Astrocyte (in vitro differentiated cells and primary cell): ENCODE results near the gene FAM181B. TPM values are rescaled to one million over a fixed set of nuclear protein-coding genes. Genes with fewer than 3 reads are reported as not detected.

ENCODE experiments used
- DNase-seq: peaks from one replicate; pipeline ENCODE4 v3.0.0-alpha.2; 2010; ENCODE audit warnings: low read depth
- FAIRE-seq: peaks from 2 replicates; lab custom pipeline; 2011; peaks lifted over from hg19 to GRCh38; lab: Jason Lieb, UNC
- H2AFZ ChIP-seq: 2 replicates; pipeline ENCODE4 v1.6.0; 2012; ENCODE audit warnings: low read depth, low read length, inconsistent platforms
- H3K27ac ChIP-seq: 2 replicates; pipeline ENCODE4 v1.5.1; 2011; ENCODE audit warnings: low read depth, low read length, inconsistent platforms
- H3K27me3 ChIP-seq: 2 replicates; pipeline ENCODE4 v1.6.0; 2011; ENCODE audit warnings: low read length, inconsistent platforms; ENCODE audit not compliant: insufficient read depth
- H3K36me3 ChIP-seq: 2 replicates; pipeline ENCODE4 v1.5.1; 2011; ENCODE audit warnings: low read length, inconsistent platforms; ENCODE audit not compliant: insufficient read depth
- H3K4me1 ChIP-seq: 2 replicates; pipeline ENCODE4 v1.5.1; 2011; ENCODE audit warnings: low read length, inconsistent platforms; ENCODE audit not compliant: insufficient read depth
- H3K4me2 ChIP-seq: 2 replicates; pipeline ENCODE4 v1.6.0; 2012; ENCODE audit warnings: low read length, inconsistent platforms
- H3K4me3 ChIP-seq: 2 replicates; pipeline ENCODE4 v1.5.1; 2011; ENCODE audit warnings: low read depth, mild to moderate bottlenecking, low read length, inconsistent platforms; ENCODE audit not compliant: insufficient read depth
- H3K79me2 ChIP-seq: 2 replicates; pipeline ENCODE4 v1.6.0; 2012; ENCODE audit warnings: mild to moderate bottlenecking, low read length, inconsistent platforms; ENCODE audit not compliant: insufficient read depth
- H3K9ac ChIP-seq: 2 replicates; pipeline ENCODE4 v1.6.0; 2012; ENCODE audit warnings: mild to moderate bottlenecking, low read length, inconsistent platforms
- H3K9me3 ChIP-seq: 2 replicates; pipeline ENCODE4 v1.5.1; 2012; ENCODE audit warnings: low read depth, mild to moderate bottlenecking, low read length, inconsistent platforms; ENCODE audit not compliant: insufficient read depth
- H4K20me1 ChIP-seq: 2 replicates; pipeline ENCODE4 v1.6.0; 2012; ENCODE audit warnings: low read length, inconsistent platforms; ENCODE audit not compliant: insufficient read depth
- H3K27ac Mint-ChIP-seq: one replicate; pipeline ENCODE4 v1.8.0; 2021; ENCODE audit warnings: mild to moderate bottlenecking, mixed read lengths; ENCODE audit not compliant: unreplicated experiment
- H3K27me3 Mint-ChIP-seq: one replicate; pipeline ENCODE4 v1.8.0; 2021; ENCODE audit warnings: low read depth, mixed read lengths; ENCODE audit not compliant: unreplicated experiment
- H3K36me3 Mint-ChIP-seq: one replicate; pipeline ENCODE4 v1.8.0; 2021; ENCODE audit warnings: low read depth, mixed read lengths; ENCODE audit not compliant: unreplicated experiment
- H3K4me1 Mint-ChIP-seq: one replicate; pipeline ENCODE4 v1.8.0; 2021; ENCODE audit warnings: low read depth, mixed read lengths; ENCODE audit not compliant: unreplicated experiment
- H3K4me3 Mint-ChIP-seq: one replicate; pipeline ENCODE4 v1.8.0; 2021; ENCODE audit warnings: mild to moderate bottlenecking, moderate library complexity, mixed read lengths; ENCODE audit not compliant: unreplicated experiment
- H3K9me3 Mint-ChIP-seq: one replicate; pipeline ENCODE4 v1.8.0; 2021; ENCODE audit warnings: mild to moderate bottlenecking, mixed read lengths; ENCODE audit not compliant: unreplicated experiment
- CTCF ChIP-seq: IDR thresholded peaks from 2 replicates; pipeline ENCODE4 v1.5.1; 2011; ENCODE audit warnings: low read depth, mild to moderate bottlenecking, inconsistent platforms, low read length, moderate library complexity; ENCODE audit not compliant: insufficient read depth
- EZH2 ChIP-seq: IDR thresholded peaks from 2 replicates; pipeline ENCODE4 v1.6.1; 2012; ENCODE audit warnings: mild to moderate bottlenecking, low read length, inconsistent platforms; ENCODE audit not compliant: insufficient read depth
- total RNA-seq: library from RNA; stranded (reverse); gene quantifications from 2 replicates; pipeline ENCODE4 v1.2.1, GENCODE V29; 2021

FAM181B gene
- total RNA-seq, 1 donor from 2014 or later, result 0.11 TPM

- Histone ChIP-seq H3K4me1 (no peaks in the 10 kb centered on the region), H3K27ac (no peak overlapping the region), H3K9ac (no peak overlapping the region), H3K79me2 (no peaks in the 10 kb centered on the region), H2AFZ (no peak overlapping the region), H3K36me3 (no peaks in the 10 kb centered on the region), H3K4me2 (no peak overlapping the region), H3K27me3 (peaks cover 3% of the 10 kb centered on the region), H4K20me1 (no peaks in the 10 kb centered on the region), H3K4me3 (no peak overlapping the region), H3K9me3 (no peaks in the 10 kb centered on the region)
- H3K27ac Mint-ChIP-seq, result no peak overlapping the region
- H3K27me3 Mint-ChIP-seq, result no peaks in the 10 kb centered on the region
- no peak for FAIRE-seq
- peaks cover 1% of the 10 kb centered on the region for H3K9me3 Mint-ChIP-seq
- H3K36me3 Mint-ChIP-seq, result no peaks in the 10 kb centered on the region
- TF ChIP-seq EZH2, result no peak
- TF ChIP-seq CTCF, result no peak
- H3K4me3 Mint-ChIP-seq, result no peak overlapping the region
- H3K4me1 Mint-ChIP-seq, result peaks cover 4% of the 10 kb centered on the region
- no peak for DNase-seq
Observed at GRCh38 chr11:82680252-82680651, 53.4 kb downstream of the FAM181B start.

Other genes with a start within 250 kb of the FAM181B start
- 62.0 and 70.8 TPM in 2 replicates for gene PRCP, start 166.6 kb upstream of the FAM181B start, total RNA-seq
- 2.6 and 4.0 TPM in 2 replicates for gene DDIAS, start 167.9 kb upstream of the FAM181B start, total RNA-seq